ENCODE measurements around the gene OR52E8.

OR52E8 gene

GRCh38 chr11:5809905-5810795, 47.3 kb downstream of the OR52E8 start:
- DNase-seq (ENCODE audit: low read depth), result no peak
- H3K4me3 ChIP-seq (ENCODE audit: control insufficient read depth, low read depth, low read length), result no peak overlapping the region
- no peak for TF ChIP-seq CTCF (IDR thresholded peaks at IDR 0.05; ENCODE audit: control insufficient read depth, insufficient read depth, low read depth, low read length, missing control alignments)

DNA sequence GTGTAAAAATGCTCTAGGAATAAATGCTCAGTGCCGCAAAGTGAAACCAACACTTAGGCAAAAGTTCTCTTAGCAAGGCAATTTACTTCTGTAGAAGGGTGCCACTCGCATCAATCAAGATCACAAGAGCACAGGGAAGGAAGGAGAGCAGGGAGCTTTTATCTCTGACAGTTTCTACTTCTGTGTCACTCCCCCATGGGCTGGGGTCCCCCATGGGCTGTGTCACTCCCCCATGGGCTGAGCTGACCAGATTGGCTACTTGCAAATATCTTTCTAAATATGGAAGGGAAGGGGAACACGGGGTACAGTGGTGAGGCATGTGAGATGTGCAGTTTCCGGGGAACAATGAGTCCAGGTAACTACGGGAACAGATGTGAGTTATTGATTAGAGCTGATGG, 48.4 kb downstream of the OR52E8 start:
- peak overlapping the region; percentile 34 for H3K4me3 ChIP-seq (ENCODE audit: control insufficient read depth, low read depth, low read length)
- no peak for TF ChIP-seq CTCF (IDR thresholded peaks at IDR 0.05; ENCODE audit: control insufficient read depth, insufficient read depth, low read depth, low read length, missing control alignments)
- no peak for DNase-seq (ENCODE audit: low read depth)

DNA sequence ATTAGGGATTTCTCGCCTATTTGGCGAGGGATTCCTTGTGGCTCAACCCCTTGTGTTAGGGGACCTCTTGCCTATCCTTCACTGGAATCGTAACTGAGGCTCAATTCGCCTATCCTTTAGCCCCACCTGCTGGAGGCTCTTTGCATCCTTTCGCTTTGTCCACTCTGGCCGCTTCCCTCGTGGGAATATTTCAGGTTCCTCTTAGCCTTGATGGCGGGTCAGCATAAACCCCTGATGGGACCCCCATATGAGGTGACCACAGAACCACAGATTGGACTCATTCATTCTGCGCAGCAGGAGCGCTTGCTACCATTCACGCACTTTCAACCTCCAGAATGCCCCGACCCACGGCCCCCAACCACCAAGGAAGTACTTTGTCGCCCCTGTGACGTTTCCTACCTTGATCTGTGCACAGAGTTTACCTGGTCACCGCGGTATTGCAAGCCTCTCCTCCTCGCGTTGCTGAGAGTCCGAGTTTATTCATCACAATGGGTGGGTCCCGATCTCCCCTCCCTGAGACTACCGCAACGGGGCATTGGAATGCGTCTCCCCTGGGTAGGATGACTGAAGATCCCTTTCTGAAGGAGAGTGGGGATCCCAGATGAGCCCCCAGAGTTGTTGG, 48.9 kb downstream of the OR52E8 start, which contains the start of gene OR52N2:
TSS of gene OR52N2 (plus strand) at position 425 of the 622 bp plus-strand sequence. CDS start 11,412 bp downstream, outside the sequence.
- H3K4me3 ChIP-seq (ENCODE audit: control insufficient read depth, low read depth, low read length), result peak within 1 kb of the TSS; percentile 34
- TF ChIP-seq CTCF (IDR thresholded peaks at IDR 0.05; ENCODE audit: control insufficient read depth, insufficient read depth, low read depth, low read length, missing control alignments), result peak; percentile 83
- DNase-seq (ENCODE audit: low read depth), result peak; percentile 29

- no peak for DNase-seq (ENCODE audit: low read depth)
- no peak overlapping the region for H3K4me3 ChIP-seq (ENCODE audit: control insufficient read depth, low read depth, low read length)
- TF ChIP-seq CTCF (IDR thresholded peaks at IDR 0.05; ENCODE audit: control insufficient read depth, insufficient read depth, low read depth, low read length, missing control alignments), result no peak
Observed at GRCh38 chr11:5807580-5807979, 49.9 kb downstream of the OR52E8 start.

All from AG09309 (cell line).